HepG2 (cell line): ENCODE results near the gene LINGO1. TPM values are rescaled to one million over a fixed set of nuclear protein-coding genes. Genes with fewer than 3 reads are reported as not detected.

Experiments used
- ATAC-seq: fragments of 200-7000 bp; cut with Tn5 transposase; 3 replicates; pipeline ENCODE4 v1.9.1; 2020; ENCODE audit warnings: mild to moderate bottlenecking, moderate library complexity
- BruUV-seq: library from RNA; stranded (reverse); fragments of 400-500 nt; replicated peaks from 2 replicates; lab custom pipeline; 2021; lab: Mats Ljungman, UMichigan
- CTCF ChIA-PET: fragments of 300-600 bp; formaldehyde crosslinking; extraction: SDS; loops from one replicate; lab custom pipeline; 2021; ENCODE audit warnings: low total read pairs, inconsistent platforms, low intra/inter-chr PET ratio; lab: Yijun Ruan, JAX
- POLR2A ChIA-PET: fragments of 350-600 bp; sonication (Branson Sonifier 250); formaldehyde crosslinking; loops from one replicate; lab custom pipeline; 2020; ENCODE audit warnings: antibody characterized with exemption, inconsistent platforms; lab: Yijun Ruan, JAX
- DNase-seq: peaks from one replicate; pipeline ENCODE4 v3.0.0-alpha.2; 2015; ENCODE audit warnings: low spot score
- FAIRE-seq: peaks from 3 replicates; lab custom pipeline; 2011; peaks lifted over from hg19 to GRCh38; lab: Jason Lieb, UNC
- H2AFZ ChIP-seq: one replicate; pipeline ENCODE4 v1.6.1; 2011; ENCODE audit warnings: low read length, inconsistent platforms
- H3K27ac ChIP-seq: fragments of 300-600 bp; 3 replicates; pipeline ENCODE4 v1.8.0; 2011; ENCODE audit warnings: mixed run types, mild to moderate bottlenecking, mixed read lengths, low read length, inconsistent platforms; ENCODE audit not compliant: insufficient read depth; ENCODE audit errors: extremely low read length
- H3K27me3 ChIP-seq, 2 experiments: fragments of 200-600 bp in 1 of 2; 2 replicates in 1 of 2; 3 replicates in 1 of 2; pipeline versions ENCODE4 v1.6.0 to v1.8.0; 2011; ENCODE audit warnings: low read length in 2 of 2, mild to moderate bottlenecking in 2 of 2, moderate library complexity in 2 of 2, inconsistent platforms in 1 of 2; ENCODE audit not compliant: insufficient read depth in 2 of 2, control insufficient read depth in 1 of 2
- H3K36me3 ChIP-seq, 2 experiments: fragments of 200-600 bp in 1 of 2; replicated peaks in 1 of 2; 2 replicates in 1 of 2; 3 replicates in 1 of 2; pipeline versions ENCODE4 v1.5.1 to v1.8.0; 2011; ENCODE audit warnings: low read length in 2 of 2, inconsistent platforms in 1 of 2; ENCODE audit not compliant: insufficient read depth in 2 of 2, control insufficient read depth in 1 of 2
- H3K4me1 ChIP-seq: 2 replicates; pipeline ENCODE4 v1.5.1; 2012; ENCODE audit warnings: low read length, inconsistent platforms; ENCODE audit not compliant: insufficient read depth
- H3K4me2 ChIP-seq: 2 replicates; pipeline ENCODE4 v1.6.0; 2011; ENCODE audit warnings: low read depth, low read length, inconsistent platforms
- H3K4me3 ChIP-seq, 3 experiments: fragments of 200-600 bp in 1 of 3; sonication (generic), shearing (Covaris generic) in 1 of 3; replicated peaks in 1 of 3; 2 replicates each; pipeline ENCODE4 v1.5.1; 2011 to 2016; ENCODE audit warnings: low read length in 3 of 3, inconsistent platforms in 2 of 3, low read depth in 2 of 3, mild to moderate bottlenecking in 2 of 3, control low read depth in 1 of 3, mixed read lengths in 1 of 3; ENCODE audit not compliant: insufficient read depth in 1 of 3
- H3K79me2 ChIP-seq: one replicate; pipeline ENCODE4 v1.6.1; 2011; ENCODE audit warnings: low read length, inconsistent platforms; ENCODE audit not compliant: insufficient read depth
- H3K9ac ChIP-seq: 2 replicates; pipeline ENCODE4 v1.6.0; 2011; ENCODE audit warnings: mild to moderate bottlenecking, low read depth, low read length, inconsistent platforms; ENCODE audit not compliant: insufficient read depth
- H3K9me3 ChIP-seq: 2 replicates; pipeline ENCODE4 v1.5.1; 2012; ENCODE audit warnings: mild to moderate bottlenecking, low read length
- H4K20me1 ChIP-seq: 2 replicates; pipeline ENCODE4 v1.6.0; 2011; ENCODE audit warnings: inconsistent platforms, mild to moderate bottlenecking, low read length, moderate library complexity; ENCODE audit not compliant: insufficient read depth
- ARID5B ChIP-seq: IDR thresholded peaks from 2 replicates; pipeline ENCODE4 v1.4.0; 2020; ENCODE audit warnings: mild to moderate bottlenecking, missing genetic modification reagents
- CENPT ChIP-seq: sonication (generic); formaldehyde crosslinking; IDR thresholded peaks from 2 replicates; pipeline ENCODE4 v1.8.0; 2022; ENCODE audit warnings: low read depth, mild to moderate bottlenecking, moderate library complexity, missing genetic modification reagents
- CHD4 ChIP-seq: fragments of 200-600 bp; sonication (generic); IDR thresholded peaks from 2 replicates; pipeline ENCODE4 v1.7.0; 2017; ENCODE audit warnings: mild to moderate bottlenecking, low read length, borderline replicate concordance
- FLYWCH1 ChIP-seq: sonication (generic); formaldehyde crosslinking; IDR thresholded peaks from 2 replicates; pipeline ENCODE4 v1.8.1; 2023; ENCODE audit warnings: mild to moderate bottlenecking, missing genetic modification reagents
- HNRNPLL ChIP-seq: fragments of 200-400 bp; formaldehyde crosslinking; IDR thresholded peaks from 2 replicates; pipeline ENCODE4 v1.6.1; 2017; ENCODE audit warnings: mild to moderate bottlenecking, low read depth, low read length; ENCODE audit not compliant: poor library complexity, severe bottlenecking
- KDM5B ChIP-seq: sonication (generic); formaldehyde crosslinking; IDR thresholded peaks from 2 replicates; pipeline ENCODE4 v1.4.0; 2020; ENCODE audit warnings: missing genetic modification reagents, mild to moderate bottlenecking, borderline replicate concordance
- KMT2A ChIP-seq: sonication (generic); formaldehyde crosslinking; IDR thresholded peaks from 2 replicates; pipeline ENCODE4 v1.4.0; 2020; ENCODE audit warnings: missing genetic modification reagents
- MIER2 ChIP-seq: IDR thresholded peaks from 2 replicates; pipeline ENCODE4 v1.6.1; 2016; ENCODE audit warnings: missing biosample characterization, missing genetic modification reagents
- NR2C2 ChIP-seq: sonication (generic); formaldehyde crosslinking; IDR thresholded peaks from 2 replicates; pipeline ENCODE4 v1.4.0; 2020; ENCODE audit warnings: missing genetic modification reagents, mild to moderate bottlenecking, moderate library complexity, borderline replicate concordance
- TEAD2 ChIP-seq: sonication (generic); formaldehyde crosslinking; IDR thresholded peaks from 2 replicates; pipeline ENCODE4 v1.9.0; 2021; ENCODE audit warnings: missing genetic modification reagents
- THAP7 ChIP-seq: sonication (generic); formaldehyde crosslinking; IDR thresholded peaks from 2 replicates; pipeline ENCODE4 v1.8.1; 2023; ENCODE audit warnings: mild to moderate bottlenecking, missing genetic modification reagents
- ZFP1 ChIP-seq: IDR thresholded peaks from 2 replicates; pipeline ENCODE4 v1.6.1; 2016
- ZNF18 ChIP-seq: sonication (generic); formaldehyde crosslinking; IDR thresholded peaks from 2 replicates; pipeline ENCODE4 v1.8.0; 2022; ENCODE audit warnings: mild to moderate bottlenecking, missing genetic modification reagents; ENCODE audit not compliant: insufficient replicate concordance
- ZNF274 ChIP-seq: sonication (generic); formaldehyde crosslinking; IDR thresholded peaks from 2 replicates; pipeline ENCODE4 v1.5.1; 2020; ENCODE audit warnings: mild to moderate bottlenecking, missing genetic modification reagents
- ZNF326 ChIP-seq: sonication (generic); formaldehyde crosslinking; IDR thresholded peaks from 2 replicates; pipeline ENCODE4 v1.4.0; 2020; ENCODE audit warnings: missing genetic modification reagents, borderline replicate concordance
- ZNF629 ChIP-seq: sonication (generic); formaldehyde crosslinking; conservative IDR thresholded peaks from 2 replicates; pipeline ENCODE4 v1.5.0; 2020; ENCODE audit warnings: missing genetic modification reagents
- ZNF749 ChIP-seq: sonication (generic); formaldehyde crosslinking; IDR thresholded peaks from 2 replicates; pipeline ENCODE4 v1.8.0; 2022; ENCODE audit warnings: mild to moderate bottlenecking, missing genetic modification reagents, moderate library complexity, borderline replicate concordance
- ZNF883 ChIP-seq: sonication (generic); formaldehyde crosslinking; IDR thresholded peaks from 2 replicates; pipeline ENCODE4 v1.5.1; 2020; ENCODE audit warnings: mild to moderate bottlenecking, missing genetic modification reagents; ENCODE audit errors: not compliant biosample characterization
- ZSCAN25 ChIP-seq: sonication (generic); formaldehyde crosslinking; IDR thresholded peaks from 2 replicates; pipeline ENCODE4 v1.8.0; 2022; ENCODE audit warnings: mild to moderate bottlenecking, missing genetic modification reagents
- WGBS: methylation state at CpG from one replicate; pipeline ENCODE4 v1.1.6; 2017; ENCODE audit warnings: low lambda C conversion rate; 5-methylcytosine and 5-hydroxymethylcytosine counted together
- in situ Hi-C: cut with HindIII; loops from 2 replicates; pipeline ENCODE4 v1.10.0; 2017; ENCODE audit warnings: low pct_unique_long_range_greater_than_20kb; ENCODE audit not compliant: extremely low pct_ligation_motif_present
- intact Hi-C: fragments of 100-400 bp; cut with micrococcal nuclease; formaldehyde crosslinking; loops from one replicate; pipeline ENCODE4 v1.10.0; 2022; ENCODE audit not compliant: unreplicated experiment
- polyA plus RNA-seq, 8 experiments: library from polyadenylated mRNA; depleted of rRNA in 3 of 8; stranded (reverse) in 7 of 8; unstranded in 1 of 8; fragments of >200 nt; fragmentation: Illumina TruSeq in 4 of 8; extraction: Trizol in 4 of 8; gene quantifications; 2 replicates each; pipeline versions ENCODE4 v1.2.1 to v1.2.3, GENCODE V29; 2011 to 2016; ENCODE audit warnings: low read depth in 4 of 8, missing spikeins in 1 of 8, mixed read lengths in 1 of 8; ENCODE audit not compliant: insufficient read depth in 1 of 8
- total RNA-seq, 5 experiments: library from RNA; depleted of rRNA; stranded (reverse); fragments of >200 nt; fragmentation: Illumina TruSeq; extraction: Trizol; gene quantifications; 2 replicates each; pipeline ENCODE4 v1.2.3, GENCODE V29; 2016; ENCODE audit warnings: low read depth in 1 of 5

The LINGO1 gene
- total and polyA plus RNA-seq, 2 of the 13 experiments (the other 11 are each of a cell fraction or from before 2014, with no cell fraction given): 0.07 TPM; not detected in 1

GRCh38 chr15:77644543-77645247 lies 12.0 kb upstream of the LINGO1 start:
- Histone ChIP-seq H3K9me3 (no peaks in the 10 kb centered on the region), H3K27me3 (peaks cover 0 to 17% of the 10 kb centered on the region in 2 experiments; a peak in 4 of 5 replicates), H3K27ac (no peak overlapping the region), H3K79me2 (no peaks in the 10 kb centered on the region), H3K9ac (no peak overlapping the region), H2AFZ (no peak overlapping the region), H3K4me1 (peaks cover 46% of the 10 kb centered on the region), H3K4me3 (peak overlapping the region in 1 of 3 experiments; percentile 49; a peak in 1 of 6 replicates), H3K36me3 (no peaks in the 10 kb centered on the region), H4K20me1 (no peaks in the 10 kb centered on the region), H3K4me2 (peak overlapping the region; percentile 78)
- in situ Hi-C loops (loop anchor here (25.0 kb wide), 1 partner anchor 168 kb away; no protein-coding TSS in a partner anchor), intact Hi-C loops (no loop called here)
- POLR2A ChIA-PET: interaction anchor here (1.3 kb wide), 1 partner anchor 10 kb away, joined by 6 read pairs; no protein-coding TSS in a partner anchor
- FAIRE-seq (no peak), DNase-seq (no peak), ATAC-seq (no peak)
- CTCF ChIA-PET: no interaction called here
- WGBS: 57% methylated on average over 6 of the region's 14 CpGs
- BruUV-seq: no TSS peak
- TF ChIP-seq KDM5B (CRISPR knock-in tag): no peak
- no peak for TF ChIP-seq NR2C2 (CRISPR knock-in tag)
- 0 out of 2 replicates have a peak, but pooled peaks have one; percentile 10 for TF ChIP-seq ZSCAN25 (CRISPR knock-in tag)
- TF ChIP-seq ZNF629 (CRISPR knock-in tag): peak; percentile 91
- no peak for TF ChIP-seq ARID5B (CRISPR knock-in tag)
- TF ChIP-seq ZNF274: no peak
- TF ChIP-seq THAP7 (CRISPR knock-in tag): no peak
- TF ChIP-seq MIER2 (CRISPR knock-in tag): no peak
- TF ChIP-seq CHD4: no peak
- TF ChIP-seq TEAD2 (CRISPR knock-in tag): no peak
- TF ChIP-seq ZNF749 (CRISPR knock-in tag): no peak
- TF ChIP-seq CENPT (CRISPR knock-in tag): no peak
- no peak for TF ChIP-seq ZFP1
- no peak for TF ChIP-seq KMT2A (CRISPR knock-in tag)
- no peak for TF ChIP-seq ZNF18
- TF ChIP-seq FLYWCH1: no peak
- TF ChIP-seq ZNF326: no peak
- TF ChIP-seq ZNF883 (CRISPR knock-in tag): peak; percentile 5
- no peak for TF ChIP-seq HNRNPLL
